Measurements from ENCODE around the gene OR9A4.

DNA sequence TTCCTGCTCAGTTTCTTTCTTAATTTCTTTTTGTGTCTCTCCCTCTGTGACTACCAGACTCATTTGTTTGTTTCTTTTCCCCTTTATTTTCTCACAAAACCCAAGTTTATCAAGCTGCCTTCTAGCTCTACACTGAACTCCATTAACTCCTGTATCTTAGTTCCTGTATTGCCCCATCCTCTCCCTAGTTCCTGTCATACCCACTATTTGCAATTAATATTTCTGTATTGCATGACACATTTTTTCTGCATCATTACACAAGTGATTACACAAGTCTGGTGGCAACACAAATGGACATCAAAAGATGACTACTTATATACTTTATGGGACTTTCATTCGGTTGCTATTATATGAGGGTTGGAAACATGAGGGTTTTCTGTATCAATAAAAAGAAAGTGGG, 26.9 kb upstream of the OR9A4 start:
- no peak for TF ChIP-seq CTCF (IDR thresholded peaks at IDR 0.05; ENCODE audit: insufficient read depth, low read depth, low read length)
- no peak for TF ChIP-seq EZH2 (IDR thresholded peaks at IDR 0.05; ENCODE audit: insufficient read depth, low read length)
